ENCODE results near the gene MLH1. TPM values are rescaled to one million over a fixed set of nuclear protein-coding genes. Genes with fewer than 3 reads are reported as not detected.

Gene MLH1
- total and polyA plus RNA-seq, 10 of the 15 experiments (the other 5 are each of a cell fraction or from before 2014, with no cell fraction given), result 58.6 to 109 (median 81.4) TPM

DNA sequence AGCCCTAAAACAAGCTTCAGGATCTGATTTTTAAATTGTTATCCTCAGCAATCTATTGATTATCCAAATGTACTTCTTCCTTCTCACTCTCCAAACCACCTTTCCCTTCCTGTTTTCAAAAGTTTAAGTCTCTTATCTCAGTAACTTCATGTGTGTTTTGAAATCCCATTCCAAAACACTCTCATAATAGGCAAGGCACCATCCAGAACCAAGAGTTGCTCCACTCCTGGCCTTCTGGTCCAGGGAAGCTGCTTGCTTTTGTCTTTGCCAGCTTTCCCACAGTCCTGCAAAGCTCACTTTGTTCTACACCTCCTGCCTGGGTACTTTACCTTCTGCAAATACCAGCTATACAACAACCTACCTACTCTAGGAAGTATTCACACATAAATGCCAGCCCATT is 63.5 kb downstream of the MLH1 start:
- no TSS peak for BruUV-seq (replicated peaks)
- Histone ChIP-seq H3K27me3 (replicated peaks in 1 of 2; ENCODE audit: control insufficient read depth in 2 of 2, insufficient read depth in 2 of 2, low read length in 1 of 2) (no peaks in the 10 kb centered on the region), H3K9ac (ENCODE audit: control insufficient read depth, insufficient read depth, low read length) (no peak overlapping the region), H3K9me3 (replicated peaks; ENCODE audit: control insufficient read depth, insufficient read depth, low read length) (no peaks in the 10 kb centered on the region), H3K27ac (ENCODE audit: control insufficient read depth, insufficient read depth) (no peak overlapping the region), H3K36me3 (ENCODE audit: control insufficient read depth in 2 of 2, insufficient read depth in 2 of 2, low read length in 1 of 2) (peaks cover 5 to 21% of the 10 kb centered on the region in 2 experiments; a peak in 3 of 4 replicates), H3K4me2 (ENCODE audit: control insufficient read depth, insufficient read depth) (no peak overlapping the region), H3K4me3 (no peak overlapping the region), H4K20me1 (ENCODE audit: control insufficient read depth, insufficient read depth) (no peaks in the 10 kb centered on the region), H3K79me2 (ENCODE audit: control insufficient read depth, insufficient read depth, low read length) (no peaks in the 10 kb centered on the region), H3K4me1 (ENCODE audit: control insufficient read depth, insufficient read depth, low read length) (no peaks in the 10 kb centered on the region), H2AFZ (ENCODE audit: control insufficient read depth, low read depth, low read length) (no peak overlapping the region)
- DNase-seq (ENCODE audit: low read depth, low spot score) (no peak), FAIRE-seq (no peak), ATAC-seq (no peak)
- RAD21 ChIA-PET (ENCODE audit: unreplicated experiment), result no interaction called here
- in situ Hi-C loops (cut with MboI), result no loop called here
- POLR2A ChIA-PET, result interaction anchor here (0.6 to 0.7 kb wide), 2 partner anchors 73 to 83 kb away, joined by 3 read pairs; no protein-coding TSS in a partner anchor
- intact Hi-C loops (cut with micrococcal nuclease; ENCODE audit: unreplicated experiment), result no loop called here
- CTCF ChIA-PET, result no interaction called here
- SMC1A ChIA-PET (ENCODE audit: uncharacterized antibody, unreplicated experiment), result interaction anchor here (0.8 kb wide), 2 partner anchors 9 to 10 kb away, joined by 3 read pairs; no protein-coding TSS in a partner anchor
- no peak for TF ChIP-seq ZNF207 (IDR thresholded peaks at IDR 0.05; ENCODE audit: borderline replicate concordance)
- TF ChIP-seq, protein P1, sequence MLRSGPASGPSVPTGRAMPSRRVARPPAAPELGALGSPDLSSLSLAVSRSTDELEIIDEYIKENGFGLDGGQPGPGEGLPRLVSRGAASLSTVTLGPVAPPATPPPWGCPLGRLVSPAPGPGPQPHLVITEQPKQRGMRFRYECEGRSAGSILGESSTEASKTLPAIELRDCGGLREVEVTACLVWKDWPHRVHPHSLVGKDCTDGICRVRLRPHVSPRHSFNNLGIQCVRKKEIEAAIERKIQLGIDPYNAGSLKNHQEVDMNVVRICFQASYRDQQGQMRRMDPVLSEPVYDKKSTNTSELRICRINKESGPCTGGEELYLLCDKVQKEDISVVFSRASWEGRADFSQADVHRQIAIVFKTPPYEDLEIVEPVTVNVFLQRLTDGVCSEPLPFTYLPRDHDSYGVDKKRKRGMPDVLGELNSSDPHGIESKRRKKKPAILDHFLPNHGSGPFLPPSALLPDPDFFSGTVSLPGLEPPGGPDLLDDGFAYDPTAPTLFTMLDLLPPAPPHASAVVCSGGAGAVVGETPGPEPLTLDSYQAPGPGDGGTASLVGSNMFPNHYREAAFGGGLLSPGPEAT (IDR thresholded peaks at IDR 0.05; ENCODE audit: low read depth), result no peak
- no peak for TF ChIP-seq POLR2AphosphoS5 (IDR thresholded peaks at IDR 0.05; ENCODE audit: low read length)
- no peak for TF ChIP-seq RB1 (IDR thresholded peaks at IDR 0.05; ENCODE audit: borderline replicate concordance)
- no peak for TF ChIP-seq CEBPB (IDR thresholded peaks at IDR 0.05; ENCODE audit: borderline replicate concordance in 1 of 2, low read depth in 2 of 2, low read length in 2 of 2)

DNA sequence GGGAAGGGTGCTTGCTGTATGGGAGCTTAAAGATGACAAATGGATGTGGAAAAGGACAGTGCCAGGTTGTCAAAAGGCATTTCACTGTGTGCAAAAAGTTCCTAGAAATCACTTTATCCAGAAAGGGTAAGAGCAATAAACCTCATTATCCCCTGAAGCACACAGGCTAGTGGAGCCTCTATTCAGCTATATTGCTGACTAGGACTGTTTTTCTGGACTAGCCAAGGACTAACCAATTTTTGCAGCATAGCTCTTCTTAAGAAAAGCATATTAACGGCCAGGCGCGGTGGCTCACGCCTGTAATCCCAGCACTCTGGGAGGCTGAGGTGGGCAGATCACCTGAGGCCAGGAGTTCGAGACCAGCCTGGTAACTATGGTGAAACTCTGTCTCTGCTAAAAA is 64.8 kb downstream of the MLH1 start:
- ChIA-PET POLR2A (interaction anchor here (0.9 kb wide), 1 partner anchor 26 kb away, joined by 3 read pairs; no protein-coding TSS in a partner anchor), RAD21 (ENCODE audit: unreplicated experiment) (no interaction called here), CTCF (no interaction called here), SMC1A (ENCODE audit: uncharacterized antibody, unreplicated experiment) (interaction anchor here (1.0 kb wide), 1 partner anchor 30 kb away, joined by 3 read pairs; no protein-coding TSS in a partner anchor)
- in situ Hi-C loops (cut with MboI), result no loop called here
- FAIRE-seq (no peak), ATAC-seq (no peak), DNase-seq (ENCODE audit: low read depth, low spot score) (no peak)
- H3K4me3 ChIP-seq, result no peak overlapping the region
- whole genome bisulfite sequencing (ENCODE audit: insufficient coverage, insufficient replicate concordance, low lambda C conversion rate, missing lambda C conversion rate), result 98% methylated on average over 5 of the region's 5 CpGs
- intact Hi-C loops (cut with micrococcal nuclease; ENCODE audit: unreplicated experiment), result no loop called here
- no peaks in the 10 kb centered on the region for H3K27me3 ChIP-seq (replicated peaks in 1 of 2; ENCODE audit: control insufficient read depth in 2 of 2, insufficient read depth in 2 of 2, low read length in 1 of 2)
- H3K9ac ChIP-seq (ENCODE audit: control insufficient read depth, insufficient read depth, low read length), result no peak overlapping the region
- H4K20me1 ChIP-seq (ENCODE audit: control insufficient read depth, insufficient read depth), result no peaks in the 10 kb centered on the region
- BruUV-seq (replicated peaks), result no TSS peak
- TF ChIP-seq, protein P2, sequence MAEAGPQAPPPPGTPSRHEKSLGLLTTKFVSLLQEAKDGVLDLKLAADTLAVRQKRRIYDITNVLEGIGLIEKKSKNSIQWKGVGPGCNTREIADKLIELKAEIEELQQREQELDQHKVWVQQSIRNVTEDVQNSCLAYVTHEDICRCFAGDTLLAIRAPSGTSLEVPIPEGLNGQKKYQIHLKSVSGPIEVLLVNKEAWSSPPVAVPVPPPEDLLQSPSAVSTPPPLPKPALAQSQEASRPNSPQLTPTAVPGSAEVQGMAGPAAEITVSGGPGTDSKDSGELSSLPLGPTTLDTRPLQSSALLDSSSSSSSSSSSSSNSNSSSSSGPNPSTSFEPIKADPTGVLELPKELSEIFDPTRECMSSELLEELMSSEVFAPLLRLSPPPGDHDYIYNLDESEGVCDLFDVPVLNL (IDR thresholded peaks at IDR 0.05; ENCODE audit: low read depth, low read length), result no peak
- TF ChIP-seq POU2F2 (IDR thresholded peaks at IDR 0.05; ENCODE audit: borderline replicate concordance, low read depth, low read length) (no peak), JUND (IDR thresholded peaks at IDR 0.05; ENCODE audit: low read depth, low read length) (no peak)
- H3K36me3 ChIP-seq (ENCODE audit: control insufficient read depth in 2 of 2, insufficient read depth in 2 of 2, low read length in 1 of 2), result peaks cover 5 to 20% of the 10 kb centered on the region in 2 experiments
- no peaks in the 10 kb centered on the region for H3K9me3 ChIP-seq (replicated peaks; ENCODE audit: control insufficient read depth, insufficient read depth, low read length)
- H3K4me2 ChIP-seq (ENCODE audit: control insufficient read depth, insufficient read depth), result no peak overlapping the region
- H2AFZ ChIP-seq (ENCODE audit: control insufficient read depth, low read depth, low read length), result no peak overlapping the region
- no peak overlapping the region for H3K27ac ChIP-seq (ENCODE audit: control insufficient read depth, insufficient read depth)
- H3K4me1 ChIP-seq (ENCODE audit: control insufficient read depth, insufficient read depth, low read length), result no peaks in the 10 kb centered on the region
- no peaks in the 10 kb centered on the region for H3K79me2 ChIP-seq (ENCODE audit: control insufficient read depth, insufficient read depth, low read length)

All from GM12878 (cell line).